T-helper 2 cell (primary cell): Measurements from ENCODE around the gene PAPPA.

ENCODE experiments used
- DNase-seq, 5 experiments: peaks; one replicate each; pipeline versions ENCODE4 v3.0.0 to v3.0.0-alpha.2; 2012 to 2022

Gene PAPPA

GRCh38 chr9:116430849-116431248, 277.3 kb downstream of the PAPPA start:
- DNase-seq: no peak

GRCh38 chr9:116432051-116432450, 278.5 kb downstream of the PAPPA start:
- no peak for DNase-seq

GRCh38 chr9:116434314-116434713, 280.7 kb downstream of the PAPPA start:
- no peak for DNase-seq

- DNase-seq: no peak
Measured at GRCh38 chr9:116435706-116436105, 282.1 kb downstream of the PAPPA start.

GRCh38 chr9:116436121-116436520, 282.5 kb downstream of the PAPPA start:
- no peak for DNase-seq

GRCh38 chr9:116437411-116438370, 284.1 kb downstream of the PAPPA start:
- DNase-seq: no peak

GRCh38 chr9:116442528-116442927, 288.9 kb downstream of the PAPPA start:
- no peak for DNase-seq

- no peak for DNase-seq
Measured at GRCh38 chr9:116447934-116448333, 294.3 kb downstream of the PAPPA start.

- DNase-seq: no peak
Measured at GRCh38 chr9:116448431-116448830, 294.8 kb downstream of the PAPPA start.

- no peak for DNase-seq
Measured at GRCh38 chr9:116449949-116450348, 296.4 kb downstream of the PAPPA start.

GRCh38 chr9:116450378-116451139, 297.0 kb downstream of the PAPPA start:
- no peak for DNase-seq

GRCh38 chr9:116451500-116452115, 298.0 kb downstream of the PAPPA start:
- no peak for DNase-seq
